Liver (tissue), 2 donors: ENCODE data around the gene SELENOH.

Experiments used
- TF ChIP-seq, protein P1 (sequence below): fragments of 150-350 bp; IDR thresholded peaks from 2 replicates; pipeline ENCODE4 v1.5.1; 2017; ENCODE audit warnings: improper control_type of control experiment, low read depth, low read length; ENCODE audit not compliant: missing input control
- TF ChIP-seq, protein P2 (sequence below): IDR thresholded peaks from 2 replicates; pipeline ENCODE4 v1.6.1; 2016; ENCODE audit warnings: antibody characterized with exemption, mild to moderate bottlenecking
- TF ChIP-seq, protein P3 (sequence below): IDR thresholded peaks from 2 replicates; pipeline ENCODE4 v1.6.1; 2016; ENCODE audit warnings: antibody characterized with exemption
- donor health status: healthy.

DNA sequence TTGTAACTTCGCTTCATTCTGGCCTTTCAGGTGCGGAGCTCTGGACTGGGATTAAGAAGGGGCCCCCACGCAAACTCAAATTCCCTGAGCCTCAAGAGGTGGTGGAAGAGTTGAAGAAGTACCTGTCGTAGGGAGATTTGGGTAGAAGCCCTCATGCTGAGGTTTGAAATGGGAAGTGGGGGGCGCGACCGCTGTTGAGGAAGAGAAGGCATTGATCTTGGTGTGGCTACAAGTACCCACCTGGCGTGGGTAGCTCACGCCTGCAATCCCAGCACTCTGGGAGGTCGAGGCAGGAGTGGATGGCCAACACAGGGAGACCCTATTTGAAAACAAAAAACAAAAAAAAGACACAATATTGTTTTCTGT lies 779 bp downstream of the SELENOH start:
- TF ChIP-seq, protein P1, sequence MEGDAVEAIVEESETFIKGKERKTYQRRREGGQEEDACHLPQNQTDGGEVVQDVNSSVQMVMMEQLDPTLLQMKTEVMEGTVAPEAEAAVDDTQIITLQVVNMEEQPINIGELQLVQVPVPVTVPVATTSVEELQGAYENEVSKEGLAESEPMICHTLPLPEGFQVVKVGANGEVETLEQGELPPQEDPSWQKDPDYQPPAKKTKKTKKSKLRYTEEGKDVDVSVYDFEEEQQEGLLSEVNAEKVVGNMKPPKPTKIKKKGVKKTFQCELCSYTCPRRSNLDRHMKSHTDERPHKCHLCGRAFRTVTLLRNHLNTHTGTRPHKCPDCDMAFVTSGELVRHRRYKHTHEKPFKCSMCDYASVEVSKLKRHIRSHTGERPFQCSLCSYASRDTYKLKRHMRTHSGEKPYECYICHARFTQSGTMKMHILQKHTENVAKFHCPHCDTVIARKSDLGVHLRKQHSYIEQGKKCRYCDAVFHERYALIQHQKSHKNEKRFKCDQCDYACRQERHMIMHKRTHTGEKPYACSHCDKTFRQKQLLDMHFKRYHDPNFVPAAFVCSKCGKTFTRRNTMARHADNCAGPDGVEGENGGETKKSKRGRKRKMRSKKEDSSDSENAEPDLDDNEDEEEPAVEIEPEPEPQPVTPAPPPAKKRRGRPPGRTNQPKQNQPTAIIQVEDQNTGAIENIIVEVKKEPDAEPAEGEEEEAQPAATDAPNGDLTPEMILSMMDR, result no peak
- TF ChIP-seq, protein P2, sequence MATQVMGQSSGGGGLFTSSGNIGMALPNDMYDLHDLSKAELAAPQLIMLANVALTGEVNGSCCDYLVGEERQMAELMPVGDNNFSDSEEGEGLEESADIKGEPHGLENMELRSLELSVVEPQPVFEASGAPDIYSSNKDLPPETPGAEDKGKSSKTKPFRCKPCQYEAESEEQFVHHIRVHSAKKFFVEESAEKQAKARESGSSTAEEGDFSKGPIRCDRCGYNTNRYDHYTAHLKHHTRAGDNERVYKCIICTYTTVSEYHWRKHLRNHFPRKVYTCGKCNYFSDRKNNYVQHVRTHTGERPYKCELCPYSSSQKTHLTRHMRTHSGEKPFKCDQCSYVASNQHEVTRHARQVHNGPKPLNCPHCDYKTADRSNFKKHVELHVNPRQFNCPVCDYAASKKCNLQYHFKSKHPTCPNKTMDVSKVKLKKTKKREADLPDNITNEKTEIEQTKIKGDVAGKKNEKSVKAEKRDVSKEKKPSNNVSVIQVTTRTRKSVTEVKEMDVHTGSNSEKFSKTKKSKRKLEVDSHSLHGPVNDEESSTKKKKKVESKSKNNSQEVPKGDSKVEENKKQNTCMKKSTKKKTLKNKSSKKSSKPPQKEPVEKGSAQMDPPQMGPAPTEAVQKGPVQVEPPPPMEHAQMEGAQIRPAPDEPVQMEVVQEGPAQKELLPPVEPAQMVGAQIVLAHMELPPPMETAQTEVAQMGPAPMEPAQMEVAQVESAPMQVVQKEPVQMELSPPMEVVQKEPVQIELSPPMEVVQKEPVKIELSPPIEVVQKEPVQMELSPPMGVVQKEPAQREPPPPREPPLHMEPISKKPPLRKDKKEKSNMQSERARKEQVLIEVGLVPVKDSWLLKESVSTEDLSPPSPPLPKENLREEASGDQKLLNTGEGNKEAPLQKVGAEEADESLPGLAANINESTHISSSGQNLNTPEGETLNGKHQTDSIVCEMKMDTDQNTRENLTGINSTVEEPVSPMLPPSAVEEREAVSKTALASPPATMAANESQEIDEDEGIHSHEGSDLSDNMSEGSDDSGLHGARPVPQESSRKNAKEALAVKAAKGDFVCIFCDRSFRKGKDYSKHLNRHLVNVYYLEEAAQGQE, result no peak
- TF ChIP-seq, protein P3, sequence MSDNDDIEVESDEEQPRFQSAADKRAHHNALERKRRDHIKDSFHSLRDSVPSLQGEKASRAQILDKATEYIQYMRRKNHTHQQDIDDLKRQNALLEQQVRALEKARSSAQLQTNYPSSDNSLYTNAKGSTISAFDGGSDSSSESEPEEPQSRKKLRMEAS, result no peak
